Ovary (tissue), 9 donors: ENCODE measurements around the gene TTC7B. TPM values are rescaled to one million over a fixed set of nuclear protein-coding genes. Genes with fewer than 3 reads are reported as not detected.
A peak's percentile ranks its signal among the peaks of the same experiment; 100 is the strongest.

Source experiments
- DNase-seq, 5 donors: peaks; one replicate each; pipeline ENCODE4 v3.0.0-alpha.2; 2019 to 2020
- H3K27ac ChIP-seq, 2 donors: fragments of 200-600 bp; one replicate each; pipeline versions ENCODE4 v1.5.1 to v1.8.0; 2019 to 2022
- H3K27me3 ChIP-seq: fragments of 200-600 bp; one replicate; pipeline ENCODE4 v1.8.0; 2022
- H3K36me3 ChIP-seq: fragments of 200-600 bp; sonication (generic); one replicate; pipeline ENCODE4 v1.5.1; 2019
- H3K4me1 ChIP-seq: one replicate; pipeline ENCODE4 v1.8.1; 2013; ENCODE audit warnings: mild to moderate bottlenecking, moderate library complexity; ENCODE audit not compliant: insufficient read depth
- H3K4me3 ChIP-seq: fragments of 200-600 bp; sonication (generic); one replicate; pipeline ENCODE4 v1.5.1; 2017
- H3K9me3 ChIP-seq, 2 donors: fragments of 200-600 bp in 1 of 2; sonication (generic) in 1 of 2; one replicate each; pipeline versions ENCODE4 v1.5.1 to v1.8.1; 2013 to 2019; ENCODE audit warnings: mild to moderate bottlenecking in 1 of 2, moderate library complexity in 1 of 2
- EP300 ChIP-seq: sonication (generic); formaldehyde crosslinking; IDR thresholded peaks from one replicate; pipeline ENCODE4 v1.6.1; 2017; ENCODE audit warnings: antibody characterized with exemption
- POLR2A ChIP-seq: fragments of 450-650 bp; IDR thresholded peaks from one replicate; pipeline ENCODE4 v1.6.1; 2017; ENCODE audit warnings: antibody characterized with exemption, mild to moderate bottlenecking, moderate library complexity
- WGBS, 3 donors: extraction: QIAGEN DNeasy Blood & Tissue Kit in 1 of 3; methylation state at CpG; one replicate each; pipeline versions ENCODE4 v1.1.5 to v1.1.7; 2013 to 2017; 5-methylcytosine and 5-hydroxymethylcytosine counted together
- intact Hi-C, 4 donors: fragments of 100-400 bp; cut with DNase I; formaldehyde crosslinking; loops; one replicate each; pipeline versions ENCODE4 v1.11.0 to v1.15.1; 2022 to 2023
- polyA plus RNA-seq, 2 donors: library from polyadenylated mRNA; stranded (reverse); fragments of 200-250 nt in 1 of 2; fragments of 350-450 nt in 1 of 2; fragmentation: Illumina TruSeq in 1 of 2; extraction: RNeasy Lipid Tissue Mini Kit (QIAGEN cat#74804) in 1 of 2; gene quantifications; one replicate each; pipeline ENCODE4 v1.2.3, GENCODE V29; 2013 to 2014
- total RNA-seq, 7 donors: library from RNA; depleted of rRNA in 2 of 7; stranded (reverse); fragments of >200 nt in 2 of 7; fragmentation: NEBNext Ultra II Directional in 3 of 7; extraction: Animal tissue kit (Norgen Biotek cat#: 25700) in 3 of 7; gene quantifications; one replicate each; pipeline versions ENCODE4 v1.1.0 to v1.2.4, GENCODE V29; 2016 to 2023
- TF ChIP-seq, protein P1 (sequence below), 3 donors: fragments of 450-650 bp in 2 of 3; fragments of 200-600 bp in 1 of 3; IDR thresholded peaks; one replicate each; pipeline versions ENCODE4 v1.5.1 to v1.8.0; 2016 to 2022; ENCODE audit warnings: antibody characterized with exemption in 3 of 3, mild to moderate bottlenecking in 1 of 3
- donor health status: DM: no; HTN: no; CAD: no; lungs with moderate emphysema.
- donor health status: DM: no; HTN: no; CAD: no.
- donor health status: Bipolar disorder and iron deficiency.
- donor health status: DM: yes; HTN: yes; CAD: no.
- donor health status: DM: no; HTN: no; CAD: no.
- donor health status: DM: yes; HTN: yes; CAD: no.

The TTC7B gene
- total and polyA plus RNA-seq, 9 donors = 18.2 to 39.5 (median 34.2) TPM

DNA sequence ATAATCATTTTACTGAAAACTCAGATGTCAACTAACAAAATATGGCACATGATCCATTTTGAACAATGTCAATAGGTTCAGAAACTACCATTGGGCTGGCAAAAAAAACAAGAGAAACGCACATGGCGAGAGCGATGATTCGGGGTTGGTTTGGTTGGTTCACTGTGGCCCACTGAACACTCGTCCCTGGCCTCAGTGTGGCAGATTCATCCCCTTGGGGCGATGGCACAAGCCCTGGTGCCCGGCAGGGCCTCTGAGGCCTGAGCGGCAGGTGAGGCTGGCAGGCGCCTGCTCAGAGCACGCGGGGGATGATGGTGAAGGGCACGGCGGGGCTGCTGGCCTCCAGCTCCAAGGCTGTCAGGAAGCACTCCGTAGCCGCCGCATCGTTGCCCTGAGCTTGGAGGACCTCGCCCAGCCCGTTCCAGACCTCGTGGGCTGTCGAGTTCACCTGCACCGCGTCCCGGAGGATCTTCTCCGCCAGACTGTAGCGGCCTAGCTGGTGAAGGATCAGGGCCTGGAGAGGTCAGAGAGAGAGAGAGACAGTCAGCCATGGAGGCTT, 275.1 kb downstream of the TTC7B start:
- peak in 1 of 5 donors; percentile 9 for DNase-seq
- TF ChIP-seq, protein P1, sequence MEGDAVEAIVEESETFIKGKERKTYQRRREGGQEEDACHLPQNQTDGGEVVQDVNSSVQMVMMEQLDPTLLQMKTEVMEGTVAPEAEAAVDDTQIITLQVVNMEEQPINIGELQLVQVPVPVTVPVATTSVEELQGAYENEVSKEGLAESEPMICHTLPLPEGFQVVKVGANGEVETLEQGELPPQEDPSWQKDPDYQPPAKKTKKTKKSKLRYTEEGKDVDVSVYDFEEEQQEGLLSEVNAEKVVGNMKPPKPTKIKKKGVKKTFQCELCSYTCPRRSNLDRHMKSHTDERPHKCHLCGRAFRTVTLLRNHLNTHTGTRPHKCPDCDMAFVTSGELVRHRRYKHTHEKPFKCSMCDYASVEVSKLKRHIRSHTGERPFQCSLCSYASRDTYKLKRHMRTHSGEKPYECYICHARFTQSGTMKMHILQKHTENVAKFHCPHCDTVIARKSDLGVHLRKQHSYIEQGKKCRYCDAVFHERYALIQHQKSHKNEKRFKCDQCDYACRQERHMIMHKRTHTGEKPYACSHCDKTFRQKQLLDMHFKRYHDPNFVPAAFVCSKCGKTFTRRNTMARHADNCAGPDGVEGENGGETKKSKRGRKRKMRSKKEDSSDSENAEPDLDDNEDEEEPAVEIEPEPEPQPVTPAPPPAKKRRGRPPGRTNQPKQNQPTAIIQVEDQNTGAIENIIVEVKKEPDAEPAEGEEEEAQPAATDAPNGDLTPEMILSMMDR (IDR thresholded peaks at IDR 0.05) = no peak
- TF ChIP-seq EP300 (no peak), POLR2A (no peak)
- Histone ChIP-seq H3K27ac (no peak overlapping the region), H3K27me3 (no peaks in the 10 kb centered on the region), H3K4me3 (no peak overlapping the region), H3K4me1 (peaks cover 10% of the 10 kb centered on the region), H3K9me3 (no peaks in the 10 kb centered on the region), H3K36me3 (no peaks in the 10 kb centered on the region)
- 95 to 96% (median 96%) methylated on average over 26 of the region's 26 CpGs for WGBS, 3 donors
- intact Hi-C loops = no loop called here

DNA sequence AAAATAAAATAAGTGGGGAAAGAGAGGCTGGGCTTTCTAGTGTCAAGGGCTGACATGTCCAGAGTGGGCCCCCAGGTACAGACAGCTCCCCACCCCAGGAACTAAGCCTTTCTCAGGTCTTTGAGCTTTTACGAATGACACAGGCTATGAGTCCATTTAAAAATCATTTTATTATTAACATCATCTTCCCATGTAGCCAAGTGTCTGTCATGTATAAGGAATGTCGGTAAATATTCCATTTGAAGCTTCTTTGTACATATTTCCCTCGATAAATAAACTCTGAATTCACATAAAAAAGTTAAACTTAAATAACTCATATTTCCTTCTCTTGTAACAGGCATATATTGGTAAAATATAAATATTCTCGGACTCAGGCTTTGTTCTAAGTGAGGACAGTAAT, 275.8 kb downstream of the TTC7B start:
- H3K36me3 ChIP-seq = no peaks in the 10 kb centered on the region
- no peak overlapping the region for H3K4me3 ChIP-seq
- peaks cover 7% of the 10 kb centered on the region for H3K4me1 ChIP-seq
- no peaks in the 10 kb centered on the region for H3K27me3 ChIP-seq
- H3K27ac ChIP-seq = no peak overlapping the region
- no peak for DNase-seq
- intact Hi-C loops = no loop called here
- no peak for TF ChIP-seq EP300
- WGBS, 3 donors = 86 to 95% (median 92%) methylated on average over 4 of the region's 4 CpGs
- H3K9me3 ChIP-seq = no peaks in the 10 kb centered on the region

DNA sequence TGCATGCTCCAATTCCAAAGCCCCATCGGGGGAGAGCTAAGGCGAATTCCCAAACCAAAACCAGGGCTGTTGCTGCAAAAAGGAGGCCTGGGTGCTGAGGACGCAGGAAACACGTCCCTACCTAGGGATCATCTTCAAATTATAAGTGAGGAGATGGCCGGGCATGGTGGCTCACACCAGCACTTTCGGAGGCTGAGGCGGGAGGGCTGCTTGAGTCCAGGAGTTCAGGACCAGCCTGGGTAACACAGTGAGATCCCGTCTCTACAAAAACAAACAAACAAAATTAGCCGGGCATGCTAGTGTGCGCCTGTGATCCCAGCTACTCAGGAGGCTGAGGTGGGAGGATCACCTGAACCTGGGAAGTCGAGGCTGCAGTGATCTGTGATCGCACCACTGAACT, 276.2 kb downstream of the TTC7B start:
- peak in 1 of 5 donors; percentile 2 for DNase-seq

DNA sequence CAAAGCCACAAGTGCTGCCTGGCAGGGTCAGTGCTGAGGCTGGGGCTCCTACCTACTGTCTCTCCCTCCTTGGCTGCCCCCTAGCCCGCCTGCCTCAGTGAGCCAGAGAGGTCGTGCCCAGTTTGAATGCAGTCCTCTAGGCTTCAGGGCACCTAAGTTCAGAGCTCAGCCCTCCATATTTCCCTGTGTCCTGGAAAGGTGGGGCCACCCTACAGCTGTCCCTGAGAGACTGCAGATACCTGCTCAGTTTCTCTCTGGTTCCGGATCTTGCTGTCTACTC, 276.8 kb downstream of the TTC7B start:
- no peaks in the 10 kb centered on the region for H3K9me3 ChIP-seq
- intact Hi-C loops = no loop called here
- no peak overlapping the region for H3K27ac ChIP-seq
- no peaks in the 10 kb centered on the region for H3K36me3 ChIP-seq
- no peaks in the 10 kb centered on the region for H3K27me3 ChIP-seq
- 92 to 100% (median 94%) methylated on average over 3 of the region's 3 CpGs for WGBS, 3 donors
- peaks cover 7% of the 10 kb centered on the region for H3K4me1 ChIP-seq
- H3K4me3 ChIP-seq = no peak overlapping the region
- DNase-seq = peak in 1 of 5 donors; percentile 27
- TF ChIP-seq, protein P1 (IDR thresholded peaks at IDR 0.05) = no peak

More for the DNA sequence above, 276.2 kb downstream of the TTC7B start:
- H3K27me3 ChIP-seq = no peaks in the 10 kb centered on the region
- H3K4me3 ChIP-seq = no peak overlapping the region
- no peaks in the 10 kb centered on the region for H3K36me3 ChIP-seq
- TF ChIP-seq EP300 = no peak
- no peak for TF ChIP-seq POLR2A
- TF ChIP-seq, protein P1 (IDR thresholded peaks at IDR 0.05) = no peak
- H3K9me3 ChIP-seq = no peaks in the 10 kb centered on the region
- H3K27ac ChIP-seq = no peak overlapping the region
- WGBS, 3 donors = 90 to 94% (median 91%) methylated on average over 12 of the region's 12 CpGs
- peaks cover 7% of the 10 kb centered on the region for H3K4me1 ChIP-seq
- intact Hi-C loops = no loop called here

DNA sequence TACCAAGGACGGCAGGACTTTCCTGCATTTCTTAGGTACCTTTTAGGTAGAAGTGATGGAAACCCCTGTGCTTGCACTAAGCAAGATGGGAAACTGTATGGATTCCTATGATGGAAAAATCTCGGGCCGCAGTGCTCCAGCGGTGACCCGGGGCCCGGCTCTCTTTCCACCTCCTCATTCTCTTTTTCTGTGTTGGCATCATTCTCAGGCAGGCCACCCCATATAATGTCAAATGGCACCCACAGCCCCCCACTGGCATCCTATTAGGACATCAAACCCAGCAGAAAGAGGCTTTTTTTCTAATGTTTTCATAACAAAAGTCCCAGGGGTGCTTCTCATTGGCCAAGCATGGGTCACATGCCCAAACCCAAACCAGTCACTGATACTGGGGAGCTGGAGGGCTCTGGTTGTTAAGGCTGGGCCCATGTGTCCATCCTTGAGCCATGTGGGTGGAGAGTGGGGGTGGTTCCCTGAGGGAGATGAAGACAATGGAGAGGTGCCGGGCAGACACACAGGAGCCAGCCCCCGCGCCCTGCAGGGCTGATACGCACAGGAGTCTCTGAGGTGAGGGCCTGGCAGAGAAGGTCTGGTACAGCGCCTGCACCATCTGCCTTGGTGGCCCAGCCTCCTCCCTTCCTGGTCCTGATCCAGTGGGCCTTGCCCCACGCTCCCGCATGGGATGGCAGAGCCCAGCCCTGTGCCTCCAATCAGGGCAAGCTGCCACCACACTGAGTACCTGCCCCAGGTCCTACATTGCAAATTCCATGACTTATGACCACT, 277.3 kb downstream of the TTC7B start:
- intact Hi-C loops = no loop called here
- Histone ChIP-seq H3K4me1 (peaks cover 8% of the 10 kb centered on the region), H3K4me3 (no peak overlapping the region), H3K27me3 (no peaks in the 10 kb centered on the region), H3K36me3 (no peaks in the 10 kb centered on the region), H3K27ac (no peak overlapping the region), H3K9me3 (no peaks in the 10 kb centered on the region)
- DNase-seq = no peak
- TF ChIP-seq EP300 = no peak
- no peak for TF ChIP-seq POLR2A
- TF ChIP-seq, protein P1 (IDR thresholded peaks at IDR 0.05) = no peak
- WGBS, 3 donors = 87 to 94% (median 92%) methylated on average over 13 of the region's 13 CpGs
